SH-SY5Y (cell line): Measurements from ENCODE around the gene DGKG.

Experiments used
- GATA2 ChIP-seq: IDR thresholded peaks from 2 replicates; pipeline ENCODE4 v1.6.1; 2011; ENCODE audit warnings: mild to moderate bottlenecking, low read depth, low read length
- GATA3 ChIP-seq: IDR thresholded peaks from 2 replicates; pipeline ENCODE4 v1.6.1; 2011; ENCODE audit warnings: low read depth, mild to moderate bottlenecking, low read length, moderate library complexity

DGKG gene

DNA sequence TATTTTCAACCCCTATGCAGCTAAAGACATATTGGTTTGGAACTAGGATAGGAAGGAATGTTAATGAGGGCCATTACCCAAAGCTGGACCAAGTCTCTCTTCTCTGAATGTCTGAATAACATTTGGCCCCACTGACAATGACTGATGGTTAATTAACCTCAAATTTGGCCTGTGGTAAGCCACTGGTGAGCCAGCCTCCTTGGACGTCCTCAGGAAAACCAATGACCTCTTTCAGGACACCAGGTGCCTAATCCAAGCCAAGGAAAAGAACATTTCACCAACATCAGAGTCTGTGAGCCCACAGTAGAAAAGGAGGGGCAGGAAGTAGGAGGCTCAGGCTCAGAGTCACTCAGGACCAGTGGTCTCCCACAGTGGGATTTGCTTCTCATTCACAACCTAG, 196.7 kb downstream of the DGKG start:
- no peak for TF ChIP-seq GATA2
- TF ChIP-seq GATA3: no peak

DNA sequence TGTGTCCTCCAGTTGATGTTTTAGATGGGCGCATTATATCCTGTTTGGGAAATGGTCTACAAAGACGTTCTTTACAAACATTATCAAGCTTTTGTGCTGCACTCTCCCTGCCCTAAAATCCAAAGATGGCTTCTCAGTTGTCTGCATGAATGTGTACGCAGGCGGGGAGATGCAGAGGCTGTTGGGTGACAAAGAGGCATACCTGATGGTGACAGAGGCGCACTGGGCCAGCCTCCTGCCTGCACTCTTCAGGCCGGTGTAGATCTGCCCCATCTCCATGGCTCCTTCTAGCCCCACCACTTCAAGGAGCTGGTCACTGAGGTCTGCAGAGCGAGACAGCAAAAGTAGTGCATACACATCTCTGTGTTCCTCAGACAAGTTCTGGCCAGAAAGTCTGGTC, 197.3 kb downstream of the DGKG start:
- TF ChIP-seq GATA3 (no peak), GATA2 (no peak)

- no peak for TF ChIP-seq GATA2
- no peak for TF ChIP-seq GATA3
These were observed 199.8 kb downstream of the DGKG start for GRCh38 chr3:186162221-186162620.

DNA sequence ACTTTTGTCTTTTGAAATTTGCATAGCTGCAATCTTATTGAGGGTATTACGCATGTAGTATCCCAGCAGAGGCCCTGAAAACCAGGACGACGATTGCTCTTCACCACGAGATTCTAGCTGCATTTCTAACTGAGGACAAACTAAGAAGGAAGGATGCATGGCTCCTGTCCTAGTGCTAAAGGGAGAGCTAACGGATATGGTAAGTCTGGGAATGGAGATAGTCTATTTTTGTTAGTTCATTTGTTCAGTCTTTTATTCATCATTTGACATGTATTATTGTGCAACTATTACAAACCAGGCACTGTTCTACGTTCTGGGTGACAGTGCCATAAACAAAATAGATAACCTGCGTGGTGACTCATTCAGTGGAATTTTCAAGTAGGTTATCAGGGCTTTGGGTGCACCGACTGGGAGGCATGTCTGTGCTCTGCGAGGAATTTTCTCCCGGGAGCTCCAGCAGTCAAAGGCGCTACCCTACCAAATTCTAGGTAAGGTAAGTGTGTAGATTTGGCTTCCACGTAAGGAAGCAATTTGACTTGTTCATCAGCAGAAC, 201.3 kb downstream of the DGKG start:
- TF ChIP-seq GATA3 (no peak), GATA2 (no peak)

DNA sequence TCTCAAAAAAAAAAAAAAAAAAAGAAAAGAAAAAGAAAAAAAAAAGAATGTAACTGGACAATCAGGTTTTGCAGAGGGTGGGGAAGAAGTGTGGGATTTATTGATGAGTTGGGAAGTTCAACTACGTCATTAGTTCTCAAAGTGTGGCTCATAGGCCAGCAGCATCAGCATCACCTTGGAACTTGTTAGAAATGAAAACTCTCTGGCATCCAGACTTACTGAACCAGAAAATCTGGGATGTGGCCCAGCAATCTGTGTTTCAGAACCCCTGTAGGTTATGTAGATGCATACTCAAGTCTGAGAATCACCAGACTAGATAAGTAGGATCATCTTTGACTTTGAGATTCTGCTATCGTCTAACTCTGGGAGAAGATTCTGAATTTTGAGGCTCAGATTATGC, 207.4 kb downstream of the DGKG start:
- TF ChIP-seq GATA2: no peak
- TF ChIP-seq GATA3: no peak

DNA sequence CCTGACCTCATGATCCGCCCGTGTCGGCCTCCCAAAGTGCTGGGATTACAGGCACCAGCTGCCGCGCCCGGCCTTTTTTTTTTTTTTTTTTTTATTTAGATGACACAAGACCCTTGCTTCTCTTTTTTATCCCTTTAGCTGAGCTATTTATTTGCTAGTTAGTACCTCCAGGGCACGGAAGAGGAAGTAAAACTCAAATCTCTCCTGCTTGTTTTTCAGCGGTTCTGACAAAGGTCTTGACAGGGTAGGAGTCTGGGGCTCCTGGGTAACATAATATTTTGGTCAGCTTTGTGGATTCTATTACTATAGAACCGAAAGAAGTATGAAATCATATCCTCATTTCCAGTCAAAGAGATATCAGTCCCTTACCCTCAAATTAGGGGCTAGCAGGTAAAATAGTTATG, 209.1 kb downstream of the DGKG start:
- no peak for TF ChIP-seq GATA2
- TF ChIP-seq GATA3: no peak

- TF ChIP-seq GATA3: no peak
These were observed 209.7 kb downstream of the DGKG start for GRCh38 chr3:186152361-186152798.

- TF ChIP-seq GATA3 (no peak), GATA2 (no peak)
These were observed 210.7 kb downstream of the DGKG start for GRCh38 chr3:186151077-186151971.

GRCh38 chr3:186150041-186150830, 211.8 kb downstream of the DGKG start:
- TF ChIP-seq GATA3: no peak
- TF ChIP-seq GATA2: no peak

GRCh38 chr3:186149319-186149960, 212.6 kb downstream of the DGKG start:
- TF ChIP-seq GATA2 (no peak), GATA3 (no peak)

DNA sequence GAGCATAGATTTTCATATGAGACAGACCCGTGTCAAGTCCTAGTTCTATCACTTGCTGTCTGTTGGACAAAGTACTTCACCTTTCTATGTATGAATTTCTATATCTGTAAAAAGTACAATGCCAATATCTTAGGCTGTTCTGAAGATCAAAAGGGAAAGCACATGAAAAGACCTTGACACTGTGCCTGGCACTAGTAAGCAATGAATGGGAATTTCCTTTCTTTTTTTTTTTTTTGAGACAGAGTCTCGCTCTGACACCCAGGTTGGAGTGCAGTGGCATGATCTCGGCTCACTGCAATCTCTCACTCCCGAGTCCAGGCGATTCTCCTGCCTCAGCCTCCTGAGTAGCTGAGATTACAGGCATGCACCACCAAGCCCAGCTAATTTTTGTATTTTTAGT, 217.8 kb downstream of the DGKG start:
- no peak for TF ChIP-seq GATA3
- no peak for TF ChIP-seq GATA2

- TF ChIP-seq GATA3 (peak; percentile 40; the same call in 1 of the 2 replicates), GATA2 (peak; percentile 89)
These were observed 218.8 kb downstream of the DGKG start for GRCh38 chr3:186143250-186143649.

DNA sequence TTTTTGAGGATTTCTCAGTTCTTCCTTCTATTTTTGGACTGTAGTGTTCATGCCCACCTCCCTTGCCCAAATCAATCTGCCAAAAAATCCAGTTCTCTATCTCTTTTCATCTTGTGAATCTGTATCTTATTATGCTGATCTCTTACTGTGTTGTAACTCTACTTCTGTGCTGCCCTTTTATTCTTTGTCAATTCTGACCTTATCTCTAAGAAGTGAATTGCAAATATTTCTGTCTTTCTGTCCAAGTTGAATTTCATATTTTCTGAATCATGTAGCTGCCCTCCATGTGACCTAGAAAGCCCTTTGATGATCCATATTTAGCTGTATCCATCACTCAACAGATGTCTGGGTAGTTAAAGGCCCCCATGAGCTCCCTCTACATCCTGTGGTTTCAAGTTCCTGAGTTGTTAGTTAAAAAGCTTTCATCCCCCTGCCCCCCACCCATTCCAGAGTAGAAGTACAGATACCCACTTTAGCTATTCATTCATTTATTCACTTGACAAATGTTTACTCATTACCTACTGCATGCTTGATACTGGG, 219.6 kb downstream of the DGKG start:
- TF ChIP-seq GATA3 (no peak), GATA2 (no peak)

- TF ChIP-seq GATA2: no peak
These were observed 220.2 kb downstream of the DGKG start for GRCh38 chr3:186141790-186142189.
